HepG2 (cell line): Measurements from ENCODE around the gene POLG2. TPM values are rescaled to one million over a fixed set of nuclear protein-coding genes. Genes with fewer than 3 reads are reported as not detected.

Experiments
- ATRX ChIP-seq: sonication (generic); formaldehyde crosslinking; IDR thresholded peaks from 2 replicates; pipeline ENCODE4 v1.4.0; 2020; ENCODE audit warnings: missing genetic modification reagents, borderline replicate concordance
- GPN1 ChIP-seq: sonication (generic); formaldehyde crosslinking; IDR thresholded peaks from 2 replicates; pipeline ENCODE4 v1.5.1; 2020; ENCODE audit warnings: missing genetic modification reagents, borderline replicate concordance
- MATR3 ChIP-seq: sonication (generic); formaldehyde crosslinking; IDR thresholded peaks from 2 replicates; pipeline ENCODE4 v1.4.0; 2020; ENCODE audit warnings: missing genetic modification reagents
- NBN ChIP-seq: fragments of 450-650 bp; conservative IDR thresholded peaks from 2 replicates; pipeline ENCODE4 v1.6.1; 2017
- NCOA1 ChIP-seq: sonication (generic); formaldehyde crosslinking; IDR thresholded peaks from 2 replicates; pipeline ENCODE4 v1.9.0; 2021; ENCODE audit warnings: missing genetic modification reagents
- PTBP1 ChIP-seq: fragments of 200-400 bp; formaldehyde crosslinking; IDR thresholded peaks from 2 replicates; pipeline ENCODE4 v1.6.1; 2018; ENCODE audit warnings: low read length, low read depth; ENCODE audit not compliant: poor library complexity, severe bottlenecking
- REXO4 ChIP-seq: sonication (generic); formaldehyde crosslinking; IDR thresholded peaks from 2 replicates; pipeline ENCODE4 v1.8.0; 2022; ENCODE audit warnings: missing genetic modification reagents, mild to moderate bottlenecking, borderline replicate concordance
- RFXAP ChIP-seq: sonication (generic); formaldehyde crosslinking; IDR thresholded peaks from 2 replicates; pipeline ENCODE4 v1.4.0; 2020; ENCODE audit warnings: missing genetic modification reagents, borderline replicate concordance
- SATB2 ChIP-seq: sonication (generic); formaldehyde crosslinking; IDR thresholded peaks from 2 replicates; pipeline ENCODE4 v1.5.0; 2020; ENCODE audit warnings: missing genetic modification reagents
- SETDB1 ChIP-seq: sonication (generic); formaldehyde crosslinking; IDR thresholded peaks from 2 replicates; pipeline ENCODE4 v1.5.1; 2020; ENCODE audit warnings: missing genetic modification reagents, mild to moderate bottlenecking, borderline replicate concordance
- SMAD1 ChIP-seq: sonication (generic); formaldehyde crosslinking; IDR thresholded peaks from 2 replicates; pipeline ENCODE4 v1.4.0; 2020; ENCODE audit warnings: missing genetic modification reagents, low read depth, mild to moderate bottlenecking, borderline replicate concordance
- TCF7L2 ChIP-seq: IDR thresholded peaks from 2 replicates; pipeline ENCODE4 v1.6.1; 2011; ENCODE audit warnings: mild to moderate bottlenecking, low read depth, low read length, moderate library complexity
- THYN1 ChIP-seq: sonication (generic); formaldehyde crosslinking; IDR thresholded peaks from 2 replicates; pipeline ENCODE4 v1.8.1; 2023; ENCODE audit warnings: low read depth, mild to moderate bottlenecking, moderate library complexity, missing genetic modification reagents, borderline replicate concordance
- ZFP1 ChIP-seq: IDR thresholded peaks from 2 replicates; pipeline ENCODE4 v1.6.1; 2016
- ZNF124 ChIP-seq: sonication (generic); formaldehyde crosslinking; IDR thresholded peaks from 2 replicates; pipeline ENCODE4 v1.4.0; 2020; ENCODE audit warnings: missing genetic modification reagents
- ZNF335 ChIP-seq: sonication (generic); formaldehyde crosslinking; IDR thresholded peaks from 2 replicates; pipeline ENCODE4 v1.4.0; 2020; ENCODE audit warnings: missing genetic modification reagents
- polyA plus RNA-seq, 8 experiments: library from polyadenylated mRNA; depleted of rRNA in 3 of 8; stranded (reverse) in 7 of 8; unstranded in 1 of 8; fragments of >200 nt; fragmentation: Illumina TruSeq in 4 of 8; extraction: Trizol in 4 of 8; gene quantifications; 2 replicates each; pipeline versions ENCODE4 v1.2.1 to v1.2.3, GENCODE V29; 2011 to 2016; ENCODE audit warnings: low read depth in 4 of 8, missing spikeins in 1 of 8, mixed read lengths in 1 of 8; ENCODE audit not compliant: insufficient read depth in 1 of 8
- total RNA-seq, 5 experiments: library from RNA; depleted of rRNA; stranded (reverse); fragments of >200 nt; fragmentation: Illumina TruSeq; extraction: Trizol; gene quantifications; 2 replicates each; pipeline ENCODE4 v1.2.3, GENCODE V29; 2016; ENCODE audit warnings: low read depth in 1 of 5
- TF ChIP-seq, protein P1 (sequence below): sonication (generic); IDR thresholded peaks from 2 replicates; pipeline ENCODE4 v1.6.1; 2016; ENCODE audit warnings: low read depth, borderline replicate concordance
- TF ChIP-seq, protein P2 (sequence below): sonication (generic); formaldehyde crosslinking; IDR thresholded peaks from 2 replicates; pipeline ENCODE4 v1.4.0; 2020; ENCODE audit warnings: missing genetic modification reagents
- TF ChIP-seq, protein P3 (sequence below): sonication (generic); formaldehyde crosslinking; IDR thresholded peaks from 2 replicates; pipeline ENCODE4 v1.4.0; 2020; ENCODE audit warnings: mild to moderate bottlenecking, low read depth, missing genetic modification reagents
- TF ChIP-seq, protein P4 (sequence below): sonication (generic); formaldehyde crosslinking; conservative IDR thresholded peaks from 2 replicates; pipeline ENCODE4 v1.4.0; 2020; ENCODE audit warnings: mild to moderate bottlenecking, missing genetic modification reagents, moderate library complexity
- TF ChIP-seq, protein P5 (sequence below): sonication (generic); formaldehyde crosslinking; IDR thresholded peaks from 2 replicates; pipeline ENCODE4 v1.8.1; 2023; ENCODE audit warnings: missing genetic modification reagents, mild to moderate bottlenecking, borderline replicate concordance

Gene POLG2
- total and polyA plus RNA-seq, 2 of the 13 experiments (the other 11 are each of a cell fraction or from before 2014, with no cell fraction given), result 21.1 to 25.5 TPM

DNA sequence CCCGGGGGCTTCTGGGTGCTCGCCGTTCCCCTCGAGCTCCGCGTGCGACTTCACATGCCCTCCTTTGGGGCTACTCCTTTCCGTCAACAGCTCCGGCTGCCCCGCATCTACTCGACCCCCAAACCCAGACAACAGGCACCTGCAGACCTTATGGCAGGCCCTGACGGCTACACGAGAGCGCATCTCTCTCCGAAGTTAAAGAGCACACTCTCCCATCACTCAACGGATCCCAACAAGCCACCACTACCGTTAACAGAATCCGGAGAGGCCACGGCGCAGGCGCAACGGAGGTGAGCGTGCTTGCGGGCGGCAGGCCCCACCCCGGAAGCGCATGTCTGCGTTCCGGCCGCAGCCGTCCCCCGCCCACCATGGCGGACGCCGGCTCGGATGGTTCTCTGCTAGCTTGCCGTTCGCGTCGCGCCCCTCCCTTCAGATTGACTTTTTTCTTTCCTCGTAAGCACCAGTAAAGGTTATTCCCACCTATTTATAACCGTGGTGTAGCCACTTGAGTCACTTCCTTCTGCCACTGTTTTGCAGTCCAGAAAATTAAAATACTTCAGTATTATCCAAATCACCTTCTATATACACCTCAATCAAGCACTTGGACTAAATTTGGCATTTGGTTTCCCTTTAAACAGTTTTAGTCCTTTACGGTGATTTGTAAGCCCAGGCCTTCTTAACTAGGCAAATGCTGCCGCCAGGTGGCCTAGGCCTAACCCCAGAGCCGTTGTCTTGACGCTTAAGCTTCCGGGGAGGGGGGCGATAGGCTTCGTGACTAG, at the start of gene POLG2 (continued):
- TF ChIP-seq, protein P1, sequence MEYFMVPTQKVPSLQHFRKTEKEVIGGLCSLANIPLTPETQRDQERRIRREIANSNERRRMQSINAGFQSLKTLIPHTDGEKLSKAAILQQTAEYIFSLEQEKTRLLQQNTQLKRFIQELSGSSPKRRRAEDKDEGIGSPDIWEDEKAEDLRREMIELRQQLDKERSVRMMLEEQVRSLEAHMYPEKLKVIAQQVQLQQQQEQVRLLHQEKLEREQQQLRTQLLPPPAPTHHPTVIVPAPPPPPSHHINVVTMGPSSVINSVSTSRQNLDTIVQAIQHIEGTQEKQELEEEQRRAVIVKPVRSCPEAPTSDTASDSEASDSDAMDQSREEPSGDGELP, result no peak; the same call in 1 of the 2 replicates
- TF ChIP-seq ATRX (no peak), NBN (no peak), PTBP1 (no peak), GPN1 (CRISPR knock-in tag) (peak; percentile 54; the same call in 1 of the 2 replicates), SATB2 (CRISPR knock-in tag) (peak; percentile 48), REXO4 (CRISPR knock-in tag) (0 out of 2 replicates have a peak, but pooled peaks have one; percentile 31), THYN1 (no peak), ZNF124 (CRISPR knock-in tag) (peak; percentile 66), SMAD1 (peak; percentile 88; the same call in 1 of the 2 replicates), ZNF335 (CRISPR knock-in tag) (peak; percentile 90), NCOA1 (CRISPR knock-in tag) (no peak; the same call in 1 of the 2 replicates), SETDB1 (no peak), TCF7L2 (no peak), ZFP1 (CRISPR knock-in tag) (peak; percentile 24; the same call in 1 of the 2 replicates), MATR3 (CRISPR knock-in tag) (no peak), RFXAP (CRISPR knock-in tag) (no peak; the same call in 1 of the 2 replicates)
- TF ChIP-seq, protein P2, sequence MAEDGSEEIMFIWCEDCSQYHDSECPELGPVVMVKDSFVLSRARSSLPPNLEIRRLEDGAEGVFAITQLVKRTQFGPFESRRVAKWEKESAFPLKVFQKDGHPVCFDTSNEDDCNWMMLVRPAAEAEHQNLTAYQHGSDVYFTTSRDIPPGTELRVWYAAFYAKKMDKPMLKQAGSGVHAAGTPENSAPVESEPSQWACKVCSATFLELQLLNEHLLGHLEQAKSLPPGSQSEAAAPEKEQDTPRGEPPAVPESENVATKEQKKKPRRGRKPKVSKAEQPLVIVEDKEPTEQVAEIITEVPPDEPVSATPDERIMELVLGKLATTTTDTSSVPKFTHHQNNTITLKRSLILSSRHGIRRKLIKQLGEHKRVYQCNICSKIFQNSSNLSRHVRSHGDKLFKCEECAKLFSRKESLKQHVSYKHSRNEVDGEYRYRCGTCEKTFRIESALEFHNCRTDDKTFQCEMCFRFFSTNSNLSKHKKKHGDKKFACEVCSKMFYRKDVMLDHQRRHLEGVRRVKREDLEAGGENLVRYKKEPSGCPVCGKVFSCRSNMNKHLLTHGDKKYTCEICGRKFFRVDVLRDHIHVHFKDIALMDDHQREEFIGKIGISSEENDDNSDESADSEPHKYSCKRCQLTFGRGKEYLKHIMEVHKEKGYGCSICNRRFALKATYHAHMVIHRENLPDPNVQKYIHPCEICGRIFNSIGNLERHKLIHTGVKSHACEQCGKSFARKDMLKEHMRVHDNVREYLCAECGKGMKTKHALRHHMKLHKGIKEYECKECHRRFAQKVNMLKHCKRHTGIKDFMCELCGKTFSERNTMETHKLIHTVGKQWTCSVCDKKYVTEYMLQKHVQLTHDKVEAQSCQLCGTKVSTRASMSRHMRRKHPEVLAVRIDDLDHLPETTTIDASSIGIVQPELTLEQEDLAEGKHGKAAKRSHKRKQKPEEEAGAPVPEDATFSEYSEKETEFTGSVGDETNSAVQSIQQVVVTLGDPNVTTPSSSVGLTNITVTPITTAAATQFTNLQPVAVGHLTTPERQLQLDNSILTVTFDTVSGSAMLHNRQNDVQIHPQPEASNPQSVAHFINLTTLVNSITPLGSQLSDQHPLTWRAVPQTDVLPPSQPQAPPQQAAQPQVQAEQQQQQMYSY (CRISPR knock-in tag), result no peak
- TF ChIP-seq, protein P3, sequence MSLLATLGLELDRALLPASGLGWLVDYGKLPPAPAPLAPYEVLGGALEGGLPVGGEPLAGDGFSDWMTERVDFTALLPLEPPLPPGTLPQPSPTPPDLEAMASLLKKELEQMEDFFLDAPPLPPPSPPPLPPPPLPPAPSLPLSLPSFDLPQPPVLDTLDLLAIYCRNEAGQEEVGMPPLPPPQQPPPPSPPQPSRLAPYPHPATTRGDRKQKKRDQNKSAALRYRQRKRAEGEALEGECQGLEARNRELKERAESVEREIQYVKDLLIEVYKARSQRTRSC (CRISPR knock-in tag), result peak; percentile 83
- TF ChIP-seq, protein P4, sequence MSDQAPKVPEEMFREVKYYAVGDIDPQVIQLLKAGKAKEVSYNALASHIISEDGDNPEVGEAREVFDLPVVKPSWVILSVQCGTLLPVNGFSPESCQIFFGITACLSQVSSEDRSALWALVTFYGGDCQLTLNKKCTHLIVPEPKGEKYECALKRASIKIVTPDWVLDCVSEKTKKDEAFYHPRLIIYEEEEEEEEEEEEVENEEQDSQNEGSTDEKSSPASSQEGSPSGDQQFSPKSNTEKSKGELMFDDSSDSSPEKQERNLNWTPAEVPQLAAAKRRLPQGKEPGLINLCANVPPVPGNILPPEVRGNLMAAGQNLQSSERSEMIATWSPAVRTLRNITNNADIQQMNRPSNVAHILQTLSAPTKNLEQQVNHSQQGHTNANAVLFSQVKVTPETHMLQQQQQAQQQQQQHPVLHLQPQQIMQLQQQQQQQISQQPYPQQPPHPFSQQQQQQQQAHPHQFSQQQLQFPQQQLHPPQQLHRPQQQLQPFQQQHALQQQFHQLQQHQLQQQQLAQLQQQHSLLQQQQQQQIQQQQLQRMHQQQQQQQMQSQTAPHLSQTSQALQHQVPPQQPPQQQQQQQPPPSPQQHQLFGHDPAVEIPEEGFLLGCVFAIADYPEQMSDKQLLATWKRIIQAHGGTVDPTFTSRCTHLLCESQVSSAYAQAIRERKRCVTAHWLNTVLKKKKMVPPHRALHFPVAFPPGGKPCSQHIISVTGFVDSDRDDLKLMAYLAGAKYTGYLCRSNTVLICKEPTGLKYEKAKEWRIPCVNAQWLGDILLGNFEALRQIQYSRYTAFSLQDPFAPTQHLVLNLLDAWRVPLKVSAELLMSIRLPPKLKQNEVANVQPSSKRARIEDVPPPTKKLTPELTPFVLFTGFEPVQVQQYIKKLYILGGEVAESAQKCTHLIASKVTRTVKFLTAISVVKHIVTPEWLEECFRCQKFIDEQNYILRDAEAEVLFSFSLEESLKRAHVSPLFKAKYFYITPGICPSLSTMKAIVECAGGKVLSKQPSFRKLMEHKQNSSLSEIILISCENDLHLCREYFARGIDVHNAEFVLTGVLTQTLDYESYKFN (CRISPR knock-in tag), result 0 out of 2 replicates have a peak, but pooled peaks have one; percentile 51
- TF ChIP-seq, protein P5, sequence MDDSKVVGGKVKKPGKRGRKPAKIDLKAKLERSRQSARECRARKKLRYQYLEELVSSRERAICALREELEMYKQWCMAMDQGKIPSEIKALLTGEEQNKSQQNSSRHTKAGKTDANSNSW (CRISPR knock-in tag), result no peak
